ENCODE data around the gene UVRAG.

- TF ChIP-seq RAD21 (IDR thresholded peaks at IDR 0.05) = no peak
- no peak for TF ChIP-seq TAF1 (conservative IDR thresholded peaks at IDR 0.05)
- TF ChIP-seq CTCF (IDR thresholded peaks at IDR 0.05; ENCODE audit: low read depth, low read length, missing input control) = no peak
- no peak for TF ChIP-seq FOXA1 (IDR thresholded peaks at IDR 0.05)
- TF ChIP-seq SP1 (IDR thresholded peaks at IDR 0.05) = no peak
- TF ChIP-seq EGR1 (IDR thresholded peaks at IDR 0.05; ENCODE audit: low read depth in 2 of 2) = no peak
- no peak for TF ChIP-seq MAX (IDR thresholded peaks at IDR 0.05)
- TF ChIP-seq HNF4G (IDR thresholded peaks at IDR 0.05) = no peak
- no peak for TF ChIP-seq GABPA (IDR thresholded peaks at IDR 0.05 in 1 of 2, conservative IDR thresholded peaks at IDR 0.05 in 1 of 2)
- TF ChIP-seq YY1 (IDR thresholded peaks at IDR 0.05) = no peak
These were observed 33.2 kb upstream of the UVRAG start for GRCh38 chr11:75781831-75782230.
